Measurements from ENCODE around the gene IGBP1. TPM values are rescaled to one million over a fixed set of nuclear protein-coding genes. Genes with fewer than 3 reads are reported as not detected.

IGBP1 gene
- total and polyA plus RNA-seq, 10 of the 15 experiments (the other 5 are each of a cell fraction or from before 2014, with no cell fraction given) = 29.7 to 120 (median 58.7) TPM

DNA sequence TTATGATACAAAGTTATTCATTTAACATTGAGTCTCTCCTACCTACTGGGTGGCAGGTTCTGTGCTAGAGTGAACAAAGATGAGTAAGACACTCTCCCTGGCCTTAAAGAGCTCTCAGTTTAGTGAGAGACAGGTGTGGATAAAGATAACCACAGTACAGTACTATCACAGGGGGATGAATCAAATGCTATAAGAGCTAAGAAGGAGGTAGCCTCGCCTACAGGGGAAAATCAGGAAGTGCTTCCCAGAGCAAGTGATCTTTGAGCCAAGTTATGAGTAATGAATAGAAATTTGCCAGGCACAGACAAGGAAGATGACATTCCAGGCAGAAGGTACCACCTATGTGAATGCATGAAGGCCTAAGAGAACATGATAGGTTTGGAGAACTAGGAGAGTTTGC, 3.4 kb upstream of the IGBP1 start (continued):
- no peak for TF ChIP-seq ZBTB33 (IDR thresholded peaks at IDR 0.05)
- no peak for TF ChIP-seq EP300 (IDR thresholded peaks at IDR 0.05; ENCODE audit: borderline replicate concordance in 1 of 2, control insufficient read depth in 1 of 2, low read depth in 2 of 2, low read length in 2 of 2)
- TF ChIP-seq CBX3 (IDR thresholded peaks at IDR 0.05; ENCODE audit: borderline replicate concordance, low read depth) = no peak

DNA sequence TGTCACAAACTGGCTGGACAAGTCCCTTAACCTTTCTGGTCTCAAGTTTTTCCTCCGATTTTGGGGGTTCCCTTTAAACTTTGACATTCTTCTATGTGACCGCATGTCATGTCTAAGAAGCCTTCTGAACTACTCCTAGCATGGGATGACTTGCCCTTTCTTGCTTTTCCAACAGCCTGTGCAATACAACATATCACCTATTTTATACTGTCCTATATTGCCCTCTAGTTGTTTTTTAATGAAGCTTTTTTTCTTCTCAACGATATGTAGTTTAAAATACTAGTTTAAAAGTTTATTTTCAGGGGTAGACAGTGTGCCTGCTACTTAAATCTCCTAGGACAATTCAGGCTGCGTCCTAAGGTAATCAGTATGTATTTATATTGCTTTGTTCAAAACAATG, 1.0 kb upstream of the IGBP1 start:
- FAIRE-seq = no peak
- ChIA-PET RAD21 (ENCODE audit: unreplicated experiment) (interaction anchor here (1.3 kb wide), 1 partner anchor 63 kb away, joined by 3 read pairs; no protein-coding TSS in a partner anchor), POLR2A (no interaction called here), SMC1A (ENCODE audit: uncharacterized antibody, unreplicated experiment) (interaction anchor here (0.7 to 1.9 kb wide), 3 partner anchors 158 to 439 kb away, joined by 3 to 6 read pairs (median 3); partner anchors contain the start of genes KIF4A and PDZD11), CTCF (interaction anchor here (0.8 to 2.9 kb wide), 18 partner anchors 25 to 1305 kb away, joined by 3 to 15 read pairs (median 4); partner anchors contain the start of genes DGAT2L6, KIF4A and PDZD11)
- DNase-seq (ENCODE audit: low read depth, low spot score) = no peak
- 55% methylated on average over 4 of the region's 4 CpGs for WGBS (ENCODE audit: insufficient coverage, insufficient replicate concordance, low lambda C conversion rate, missing lambda C conversion rate)
- H3K9me3 ChIP-seq (replicated peaks; ENCODE audit: control insufficient read depth, insufficient read depth, low read length) = no peaks in the 10 kb centered on the region
- H3K4me1 ChIP-seq (ENCODE audit: control insufficient read depth, insufficient read depth, low read length) = no peaks in the 10 kb centered on the region
- intact Hi-C loops (cut with micrococcal nuclease; ENCODE audit: unreplicated experiment) (loop anchor here (2.0 kb wide), 1 partner anchor 45 kb away; the partner anchor contains the start of gene DGAT2L6), in situ Hi-C loops (cut with MboI) (loop anchor here (25.0 kb wide), 1 partner anchor 95 kb away; the partner anchor contains the start of gene AWAT2)
- no peaks in the 10 kb centered on the region for H3K36me3 ChIP-seq (ENCODE audit: control insufficient read depth in 2 of 2, insufficient read depth in 2 of 2, low read length in 1 of 2)
- H3K4me3 ChIP-seq = no peak overlapping the region
- no TSS peak for BruUV-seq (replicated peaks)
- H3K79me2 ChIP-seq (ENCODE audit: control insufficient read depth, insufficient read depth, low read length) = peaks cover 16% of the 10 kb centered on the region
- H3K27ac ChIP-seq (ENCODE audit: control insufficient read depth, insufficient read depth) = no peak overlapping the region
- H3K9ac ChIP-seq (ENCODE audit: control insufficient read depth, insufficient read depth, low read length) = no peak overlapping the region
- TF ChIP-seq, protein P1, sequence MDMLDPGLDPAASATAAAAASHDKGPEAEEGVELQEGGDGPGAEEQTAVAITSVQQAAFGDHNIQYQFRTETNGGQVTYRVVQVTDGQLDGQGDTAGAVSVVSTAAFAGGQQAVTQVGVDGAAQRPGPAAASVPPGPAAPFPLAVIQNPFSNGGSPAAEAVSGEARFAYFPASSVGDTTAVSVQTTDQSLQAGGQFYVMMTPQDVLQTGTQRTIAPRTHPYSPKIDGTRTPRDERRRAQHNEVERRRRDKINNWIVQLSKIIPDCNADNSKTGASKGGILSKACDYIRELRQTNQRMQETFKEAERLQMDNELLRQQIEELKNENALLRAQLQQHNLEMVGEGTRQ (IDR thresholded peaks at IDR 0.05; ENCODE audit: borderline replicate concordance, low read depth, low read length) = no peak
- TF ChIP-seq SUZ12 (IDR thresholded peaks at IDR 0.05; ENCODE audit: unreplicated experiment) (no peak), PBX3 (IDR thresholded peaks at IDR 0.05; ENCODE audit: insufficient replicate concordance, low read depth, low read length) (no peak), ZSCAN29 (IDR thresholded peaks at IDR 0.05) (no peak), BCL3 (IDR thresholded peaks at IDR 0.05; ENCODE audit: borderline replicate concordance, insufficient read depth, low read depth, low read length, poor library complexity, severe bottlenecking) (no peak), NFIC (IDR thresholded peaks at IDR 0.05; ENCODE audit: low read depth, low read length) (no peak), STAT1 (conservative IDR thresholded peaks at IDR 0.05) (no peak), MTA2 (IDR thresholded peaks at IDR 0.05; ENCODE audit: low read depth) (no peak), CEBPB (IDR thresholded peaks at IDR 0.05; ENCODE audit: borderline replicate concordance in 1 of 2, low read depth in 2 of 2, low read length in 2 of 2) (no peak)
- no peak overlapping the region; the same call in 1 of the 2 replicates for H3K4me2 ChIP-seq (ENCODE audit: control insufficient read depth, insufficient read depth)
- H3K27me3 ChIP-seq (replicated peaks in 1 of 2; ENCODE audit: control insufficient read depth in 2 of 2, insufficient read depth in 2 of 2, low read length in 1 of 2) = no peaks in the 10 kb centered on the region
- no peak for ATAC-seq
- H4K20me1 ChIP-seq (ENCODE audit: control insufficient read depth, insufficient read depth) = no peaks in the 10 kb centered on the region
- H2AFZ ChIP-seq (ENCODE audit: control insufficient read depth, low read depth, low read length) = no peak overlapping the region

Data from GM12878 (cell line).